ENCODE measurements around the gene CLCN4. TPM values are rescaled to one million over a fixed set of nuclear protein-coding genes. Genes with fewer than 3 reads are reported as not detected.

CLCN4 gene
- polyA plus RNA-seq, 1 donor: 1.9 TPM

- H3K27me3 ChIP-seq (ENCODE audit: control insufficient read depth, insufficient read depth, low read length): no peaks in the 10 kb centered on the region
- H3K4me1 ChIP-seq (ENCODE audit: control insufficient read depth, insufficient read depth, low read length): no peaks in the 10 kb centered on the region
- DNase-seq: no peak
- H3K36me3 ChIP-seq (ENCODE audit: control insufficient read depth, insufficient read depth, low read length): no peaks in the 10 kb centered on the region
- no peak overlapping the region for H3K27ac ChIP-seq (ENCODE audit: low read length)
- no CpG with 5 or more reads among the region's 17 CpGs for WGBS (ENCODE audit: insufficient coverage, low lambda C conversion rate)
- H3K9me3 ChIP-seq (ENCODE audit: control insufficient read depth, low read depth, low read length): no peaks in the 10 kb centered on the region
- H3K4me3 ChIP-seq (ENCODE audit: low read length): no peak overlapping the region
These were observed 9.5 kb downstream of the CLCN4 start for GRCh38 chrX:10166248-10166716.

- WGBS (ENCODE audit: insufficient coverage, low lambda C conversion rate): no CpG with 5 or more reads among the region's 8 CpGs
- H3K9me3 ChIP-seq (ENCODE audit: control insufficient read depth, low read depth, low read length): no peaks in the 10 kb centered on the region
- no peaks in the 10 kb centered on the region for H3K4me1 ChIP-seq (ENCODE audit: control insufficient read depth, insufficient read depth, low read length)
- H3K27ac ChIP-seq (ENCODE audit: low read length): no peak overlapping the region
- no peak overlapping the region for H3K4me3 ChIP-seq (ENCODE audit: low read length)
- H3K27me3 ChIP-seq (ENCODE audit: control insufficient read depth, insufficient read depth, low read length): no peaks in the 10 kb centered on the region
- no peaks in the 10 kb centered on the region for H3K36me3 ChIP-seq (ENCODE audit: control insufficient read depth, insufficient read depth, low read length)
- no peak for DNase-seq
These were observed 10.0 kb downstream of the CLCN4 start for GRCh38 chrX:10166731-10167151.

- no peaks in the 10 kb centered on the region for H3K9me3 ChIP-seq (ENCODE audit: control insufficient read depth, low read depth, low read length)
- H3K4me3 ChIP-seq (ENCODE audit: low read length): no peak overlapping the region
- no peaks in the 10 kb centered on the region for H3K36me3 ChIP-seq (ENCODE audit: control insufficient read depth, insufficient read depth, low read length)
- no peak overlapping the region for H3K27ac ChIP-seq (ENCODE audit: low read length)
- no peaks in the 10 kb centered on the region for H3K4me1 ChIP-seq (ENCODE audit: control insufficient read depth, insufficient read depth, low read length)
- no CpG with 5 or more reads among the region's 6 CpGs for WGBS (ENCODE audit: insufficient coverage, low lambda C conversion rate)
- no peak for DNase-seq
- no peaks in the 10 kb centered on the region for H3K27me3 ChIP-seq (ENCODE audit: control insufficient read depth, insufficient read depth, low read length)
These were observed 10.8 kb downstream of the CLCN4 start for GRCh38 chrX:10167573-10167972.

- no peaks in the 10 kb centered on the region for H3K4me1 ChIP-seq (ENCODE audit: control insufficient read depth, insufficient read depth, low read length)
- no peaks in the 10 kb centered on the region for H3K36me3 ChIP-seq (ENCODE audit: control insufficient read depth, insufficient read depth, low read length)
- H3K27ac ChIP-seq (ENCODE audit: low read length): no peak overlapping the region
- no peak overlapping the region for H3K4me3 ChIP-seq (ENCODE audit: low read length)
- WGBS (ENCODE audit: insufficient coverage, low lambda C conversion rate): no CpG with 5 or more reads among the region's 9 CpGs
- H3K27me3 ChIP-seq (ENCODE audit: control insufficient read depth, insufficient read depth, low read length): no peaks in the 10 kb centered on the region
- H3K9me3 ChIP-seq (ENCODE audit: control insufficient read depth, low read depth, low read length): no peaks in the 10 kb centered on the region
- no peak for DNase-seq
These were observed 11.5 kb downstream of the CLCN4 start for GRCh38 chrX:10168226-10168625.

GRCh38 chrX:10169175-10169574 is 12.4 kb downstream of the CLCN4 start:
- no peak for DNase-seq
- no peaks in the 10 kb centered on the region for H3K4me1 ChIP-seq (ENCODE audit: control insufficient read depth, insufficient read depth, low read length)
- no peaks in the 10 kb centered on the region for H3K27me3 ChIP-seq (ENCODE audit: control insufficient read depth, insufficient read depth, low read length)
- WGBS (ENCODE audit: insufficient coverage, low lambda C conversion rate): 40% methylated on average over 1 of the region's 3 CpGs
- no peaks in the 10 kb centered on the region for H3K9me3 ChIP-seq (ENCODE audit: control insufficient read depth, low read depth, low read length)
- no peak overlapping the region for H3K27ac ChIP-seq (ENCODE audit: low read length)
- no peaks in the 10 kb centered on the region for H3K36me3 ChIP-seq (ENCODE audit: control insufficient read depth, insufficient read depth, low read length)
- H3K4me3 ChIP-seq (ENCODE audit: low read length): no peak overlapping the region

- no peak for DNase-seq
- H3K4me1 ChIP-seq (ENCODE audit: control insufficient read depth, insufficient read depth, low read length): no peaks in the 10 kb centered on the region
These were observed 14.5 kb downstream of the CLCN4 start for GRCh38 chrX:10171249-10171648.

GRCh38 chrX:10172877-10173276 is 16.1 kb downstream of the CLCN4 start:
- no CpG with 5 or more reads among the region's 11 CpGs for WGBS (ENCODE audit: insufficient coverage, low lambda C conversion rate)
- Histone ChIP-seq H3K27me3 (ENCODE audit: control insufficient read depth, insufficient read depth, low read length) (no peaks in the 10 kb centered on the region), H3K27ac (ENCODE audit: low read length) (no peak overlapping the region), H3K36me3 (ENCODE audit: control insufficient read depth, insufficient read depth, low read length) (no peaks in the 10 kb centered on the region), H3K9me3 (ENCODE audit: control insufficient read depth, low read depth, low read length) (no peaks in the 10 kb centered on the region), H3K4me1 (ENCODE audit: control insufficient read depth, insufficient read depth, low read length) (no peaks in the 10 kb centered on the region), H3K4me3 (ENCODE audit: low read length) (no peak overlapping the region)
- DNase-seq: no peak

More at GRCh38 chrX:10171249-10171648, 14.5 kb downstream of the CLCN4 start:
- H3K9me3 ChIP-seq (ENCODE audit: control insufficient read depth, low read depth, low read length): no peaks in the 10 kb centered on the region
- H3K27ac ChIP-seq (ENCODE audit: low read length): no peak overlapping the region
- WGBS (ENCODE audit: insufficient coverage, low lambda C conversion rate): no CpG with 5 or more reads among the region's 5 CpGs
- H3K27me3 ChIP-seq (ENCODE audit: control insufficient read depth, insufficient read depth, low read length): no peaks in the 10 kb centered on the region
- no peaks in the 10 kb centered on the region for H3K36me3 ChIP-seq (ENCODE audit: control insufficient read depth, insufficient read depth, low read length)
- no peak overlapping the region for H3K4me3 ChIP-seq (ENCODE audit: low read length)

GRCh38 chrX:10173331-10173900 is 16.6 kb downstream of the CLCN4 start:
- no peak overlapping the region for H3K27ac ChIP-seq (ENCODE audit: low read length)

GRCh38 chrX:10174051-10174450 is 17.3 kb downstream of the CLCN4 start:
- DNase-seq: no peak
- H3K9me3 ChIP-seq (ENCODE audit: control insufficient read depth, low read depth, low read length): no peaks in the 10 kb centered on the region
- H3K36me3 ChIP-seq (ENCODE audit: control insufficient read depth, insufficient read depth, low read length): no peaks in the 10 kb centered on the region
- no peak overlapping the region for H3K4me3 ChIP-seq (ENCODE audit: low read length)
- H3K27me3 ChIP-seq (ENCODE audit: control insufficient read depth, insufficient read depth, low read length): no peaks in the 10 kb centered on the region
- WGBS (ENCODE audit: insufficient coverage, low lambda C conversion rate): no CpG with 5 or more reads among the region's 9 CpGs
- no peaks in the 10 kb centered on the region for H3K4me1 ChIP-seq (ENCODE audit: control insufficient read depth, insufficient read depth, low read length)
- no peak overlapping the region for H3K27ac ChIP-seq (ENCODE audit: low read length)

More at GRCh38 chrX:10173331-10173900, 16.6 kb downstream of the CLCN4 start:
- no peaks in the 10 kb centered on the region for H3K4me1 ChIP-seq (ENCODE audit: control insufficient read depth, insufficient read depth, low read length)
- no peaks in the 10 kb centered on the region for H3K27me3 ChIP-seq (ENCODE audit: control insufficient read depth, insufficient read depth, low read length)
- H3K4me3 ChIP-seq (ENCODE audit: low read length): no peak overlapping the region
- no peaks in the 10 kb centered on the region for H3K36me3 ChIP-seq (ENCODE audit: control insufficient read depth, insufficient read depth, low read length)
- DNase-seq: peak; percentile 26 to 79
- no peaks in the 10 kb centered on the region for H3K9me3 ChIP-seq (ENCODE audit: control insufficient read depth, low read depth, low read length)
- no CpG with 5 or more reads among the region's 19 CpGs for WGBS (ENCODE audit: insufficient coverage, low lambda C conversion rate)

- H3K36me3 ChIP-seq (ENCODE audit: control insufficient read depth, insufficient read depth, low read length): no peaks in the 10 kb centered on the region
- no peaks in the 10 kb centered on the region for H3K27me3 ChIP-seq (ENCODE audit: control insufficient read depth, insufficient read depth, low read length)
- H3K4me3 ChIP-seq (ENCODE audit: low read length): no peak overlapping the region
- no peaks in the 10 kb centered on the region for H3K4me1 ChIP-seq (ENCODE audit: control insufficient read depth, insufficient read depth, low read length)
- no peaks in the 10 kb centered on the region for H3K9me3 ChIP-seq (ENCODE audit: control insufficient read depth, low read depth, low read length)
- 90% methylated on average over 2 of the region's 7 CpGs for WGBS (ENCODE audit: insufficient coverage, low lambda C conversion rate)
- H3K27ac ChIP-seq (ENCODE audit: low read length): no peak overlapping the region
- DNase-seq: no peak
These were observed 18.0 kb downstream of the CLCN4 start for GRCh38 chrX:10174810-10175209.

GRCh38 chrX:10175319-10175871 is 18.6 kb downstream of the CLCN4 start:
- no CpG with 5 or more reads among the region's 8 CpGs for WGBS (ENCODE audit: insufficient coverage, low lambda C conversion rate)
- no peaks in the 10 kb centered on the region for H3K27me3 ChIP-seq (ENCODE audit: control insufficient read depth, insufficient read depth, low read length)
- H3K4me1 ChIP-seq (ENCODE audit: control insufficient read depth, insufficient read depth, low read length): no peaks in the 10 kb centered on the region
- DNase-seq: no peak
- no peak overlapping the region for H3K27ac ChIP-seq (ENCODE audit: low read length)
- no peak overlapping the region for H3K4me3 ChIP-seq (ENCODE audit: low read length)
- H3K9me3 ChIP-seq (ENCODE audit: control insufficient read depth, low read depth, low read length): no peaks in the 10 kb centered on the region
- H3K36me3 ChIP-seq (ENCODE audit: control insufficient read depth, insufficient read depth, low read length): no peaks in the 10 kb centered on the region

All from large intestine (tissue), 3 donors.